Measurements from ENCODE around the gene AGAP1.
A peak's percentile ranks its signal among the peaks of the same experiment; 100 is the strongest.

The AGAP1 gene

GRCh38 chr2:235954888-235955480 is 461.1 kb downstream of the AGAP1 start:
- DNase-seq = no peak

- DNase-seq = no peak
Observed at GRCh38 chr2:235955664-235956063, 461.8 kb downstream of the AGAP1 start.

- DNase-seq = no peak
Observed at GRCh38 chr2:235956281-235956970, 462.6 kb downstream of the AGAP1 start.

- DNase-seq = no peak
Observed at GRCh38 chr2:235957251-235957650, 463.4 kb downstream of the AGAP1 start.

- DNase-seq = peak; percentile 50
Observed at GRCh38 chr2:235958221-235958930, 464.5 kb downstream of the AGAP1 start.

- no peak for DNase-seq
Observed at GRCh38 chr2:235958931-235959410, 465.1 kb downstream of the AGAP1 start.

GRCh38 chr2:235960011-235960715 is 466.3 kb downstream of the AGAP1 start:
- DNase-seq = no peak

- no peak for DNase-seq
Observed at GRCh38 chr2:235960716-235961640, 467.1 kb downstream of the AGAP1 start.

GRCh38 chr2:235961711-235962110 is 467.9 kb downstream of the AGAP1 start:
- no peak for DNase-seq

- DNase-seq = no peak
Observed at GRCh38 chr2:235963853-235964577, 470.2 kb downstream of the AGAP1 start.

GRCh38 chr2:235964787-235965390 is 471.0 kb downstream of the AGAP1 start:
- no peak for DNase-seq

GRCh38 chr2:235966396-235966795 is 472.6 kb downstream of the AGAP1 start:
- no peak for DNase-seq

GRCh38 chr2:235966932-235967757 is 473.3 kb downstream of the AGAP1 start:
- DNase-seq = no peak

- DNase-seq = no peak
Observed at GRCh38 chr2:235968155-235968554, 474.3 kb downstream of the AGAP1 start.

- DNase-seq = peak; percentile 2
Observed at GRCh38 chr2:235968616-235969324, 474.9 kb downstream of the AGAP1 start.

GRCh38 chr2:235970204-235971040 is 476.6 kb downstream of the AGAP1 start:
- no peak for DNase-seq

- DNase-seq = no peak
Observed at GRCh38 chr2:235976516-235976915, 482.7 kb downstream of the AGAP1 start.

GRCh38 chr2:235976956-235977355 is 483.1 kb downstream of the AGAP1 start:
- no peak for DNase-seq
